HG03442 (cell line): ENCODE results near the gene BOC.

Experiments
- ATAC-seq: cut with Tn5 transposase; IDR thresholded peaks from one replicate; pipeline ENCODE4 v1.9.1; 2021; ENCODE audit warnings: mild to moderate bottlenecking, moderate library complexity; ENCODE audit not compliant: unreplicated experiment

Gene BOC

DNA sequence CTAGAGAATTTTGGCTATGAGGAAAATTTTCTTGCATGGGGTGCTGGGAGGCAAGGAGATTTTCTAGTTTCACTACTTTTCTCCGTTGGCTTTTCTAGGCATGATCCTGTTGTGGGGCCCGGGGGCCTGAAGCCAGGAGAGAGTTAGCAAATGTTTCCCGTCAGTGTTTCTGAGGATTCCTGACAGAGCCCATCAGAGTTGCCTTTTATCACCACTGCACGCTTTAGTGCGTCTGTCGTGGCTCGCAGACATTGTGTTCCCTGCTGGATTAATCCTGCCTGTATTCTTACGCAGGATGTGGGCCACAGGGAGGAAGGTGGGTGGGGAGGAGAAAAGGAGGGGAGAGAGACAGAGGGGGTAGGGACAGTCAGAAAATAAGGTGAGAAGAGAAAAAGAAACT is 18.1 kb upstream of the BOC start:
- no peak for ATAC-seq

GRCh38 chr3:113193719-113194118 is 17.6 kb upstream of the BOC start:
- ATAC-seq, result no peak

GRCh38 chr3:113194823-113195401 is 16.4 kb upstream of the BOC start:
- ATAC-seq, result no peak

- no peak for ATAC-seq
Measured at GRCh38 chr3:113200351-113200750, 11.0 kb upstream of the BOC start.

DNA sequence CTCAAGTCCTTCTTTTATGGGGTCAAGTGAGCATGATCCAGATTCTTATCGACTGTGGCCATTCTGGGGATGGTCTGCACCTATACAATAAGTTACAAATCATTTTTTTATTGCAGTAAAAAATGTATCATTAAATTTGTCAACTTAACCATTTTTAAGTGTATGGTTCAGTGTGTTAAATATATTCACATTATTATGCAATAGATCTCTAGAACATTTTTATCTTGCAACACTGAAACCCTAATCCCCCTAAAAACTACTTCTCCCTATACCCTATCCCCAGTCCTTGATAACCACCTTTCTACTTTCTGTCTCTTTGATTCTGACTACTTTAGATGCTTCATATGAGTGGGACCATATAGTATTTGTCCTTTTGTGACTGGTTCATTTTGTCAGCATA is 10.4 kb upstream of the BOC start:
- ATAC-seq, result no peak

GRCh38 chr3:113204371-113204770 is 7.0 kb upstream of the BOC start:
- no peak for ATAC-seq

DNA sequence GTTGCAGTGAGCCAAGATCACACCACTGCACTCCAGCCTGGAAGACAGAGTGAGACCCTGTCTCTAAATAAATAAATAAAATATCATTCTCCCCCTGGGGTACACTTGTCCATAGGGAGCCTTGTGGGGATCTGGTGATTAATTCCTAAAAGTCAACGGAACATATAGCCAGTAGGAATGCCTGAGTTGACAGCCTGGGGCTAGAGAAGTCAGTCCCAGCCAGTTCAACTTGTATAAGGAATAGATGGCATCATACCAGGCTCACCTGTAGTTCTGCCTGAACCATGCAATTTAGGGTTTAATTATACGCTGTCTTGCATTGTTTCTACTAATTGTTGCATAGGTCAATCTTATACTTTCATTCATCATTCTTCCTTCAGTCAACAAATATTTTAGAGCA is 5.9 kb upstream of the BOC start:
- no peak for ATAC-seq

- ATAC-seq, result no peak
Measured at GRCh38 chr3:113210604-113211329, 590 bp upstream of the BOC start.

DNA sequence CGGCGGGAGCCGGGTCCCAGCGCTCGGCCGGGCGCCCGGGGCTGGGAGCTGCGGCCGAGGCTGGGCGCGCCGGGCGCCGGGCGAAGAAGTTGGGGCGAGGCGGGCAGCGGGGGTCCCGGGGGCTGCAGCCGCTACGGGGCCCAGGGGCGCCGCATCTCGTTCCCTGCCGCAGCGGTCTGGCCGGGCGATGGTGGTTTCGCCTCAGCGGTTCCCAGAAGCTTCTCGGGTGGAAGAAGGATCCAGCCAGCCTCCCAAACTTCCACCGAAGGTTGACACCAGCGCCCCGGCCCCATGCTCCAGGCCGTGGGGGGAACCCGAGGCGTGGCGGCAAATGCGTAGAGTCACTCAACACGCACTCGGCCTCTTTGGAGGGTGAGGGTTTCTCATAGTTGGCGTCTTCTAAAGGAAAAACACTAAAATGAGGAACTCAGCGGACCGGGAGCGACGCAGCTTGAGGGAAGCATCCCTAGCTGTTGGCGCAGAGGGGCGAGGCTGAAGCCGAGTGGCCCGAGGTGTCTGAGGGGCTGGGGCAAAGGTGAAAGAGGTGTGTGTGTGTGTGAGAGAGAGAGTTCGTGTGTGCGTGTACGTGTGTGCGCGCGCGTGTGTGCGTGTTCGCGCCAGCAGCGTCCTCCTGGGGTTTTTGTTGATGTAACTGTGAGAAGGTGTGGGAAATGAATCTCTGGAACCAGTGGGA is 940 bp downstream of the BOC start:
- no peak for ATAC-seq

DNA sequence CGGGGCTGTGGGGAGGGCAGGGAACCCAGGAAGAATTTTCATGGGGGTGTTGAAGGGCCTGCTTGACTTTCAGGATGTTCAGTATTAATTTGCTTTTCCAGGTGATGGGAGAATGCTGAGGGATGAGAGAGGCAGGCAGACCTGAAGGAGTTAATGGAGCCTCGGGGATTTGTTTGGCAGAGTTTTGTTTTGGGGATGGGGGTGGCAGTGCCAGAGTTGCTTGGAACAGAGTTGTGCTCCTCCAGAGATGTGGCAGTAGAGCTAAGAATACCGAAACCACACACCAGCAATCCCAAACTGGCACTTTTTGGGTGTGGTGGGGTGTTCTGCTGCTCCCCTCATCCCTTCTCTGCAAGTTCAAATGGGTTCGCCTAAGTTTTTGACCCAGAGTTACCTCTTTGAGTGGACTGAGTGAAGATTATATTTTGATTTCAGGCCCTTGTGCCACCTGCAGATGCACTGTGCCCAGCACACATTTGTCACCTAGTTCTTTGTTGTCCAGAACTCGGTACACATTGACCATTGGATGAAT is 1.6 kb downstream of the BOC start:
- no peak for ATAC-seq

- ATAC-seq, result no peak
Measured at GRCh38 chr3:113213896-113214587, 2.7 kb downstream of the BOC start.

- no peak for ATAC-seq
Measured at GRCh38 chr3:113214917-113215595, 3.7 kb downstream of the BOC start.

DNA sequence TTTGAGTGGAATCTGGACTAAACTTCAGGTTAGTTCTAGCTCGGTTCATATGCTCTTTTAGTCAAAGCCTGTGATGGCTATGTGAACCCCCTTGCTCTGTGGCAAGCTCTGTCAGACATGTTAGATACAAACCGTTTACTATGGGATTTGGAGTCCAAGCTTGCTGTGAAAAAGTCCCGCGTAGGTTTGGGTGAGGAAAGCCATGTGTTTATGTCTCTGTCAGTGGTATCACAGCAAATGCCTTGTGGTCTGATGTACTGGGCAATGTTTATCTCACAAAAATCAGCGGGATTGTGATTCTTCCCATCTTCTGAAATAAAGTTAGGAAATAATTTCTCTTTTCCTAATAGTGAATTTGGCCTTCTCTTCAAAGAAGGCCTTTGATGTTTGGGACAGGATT is 5.0 kb downstream of the BOC start:
- ATAC-seq, result no peak

DNA sequence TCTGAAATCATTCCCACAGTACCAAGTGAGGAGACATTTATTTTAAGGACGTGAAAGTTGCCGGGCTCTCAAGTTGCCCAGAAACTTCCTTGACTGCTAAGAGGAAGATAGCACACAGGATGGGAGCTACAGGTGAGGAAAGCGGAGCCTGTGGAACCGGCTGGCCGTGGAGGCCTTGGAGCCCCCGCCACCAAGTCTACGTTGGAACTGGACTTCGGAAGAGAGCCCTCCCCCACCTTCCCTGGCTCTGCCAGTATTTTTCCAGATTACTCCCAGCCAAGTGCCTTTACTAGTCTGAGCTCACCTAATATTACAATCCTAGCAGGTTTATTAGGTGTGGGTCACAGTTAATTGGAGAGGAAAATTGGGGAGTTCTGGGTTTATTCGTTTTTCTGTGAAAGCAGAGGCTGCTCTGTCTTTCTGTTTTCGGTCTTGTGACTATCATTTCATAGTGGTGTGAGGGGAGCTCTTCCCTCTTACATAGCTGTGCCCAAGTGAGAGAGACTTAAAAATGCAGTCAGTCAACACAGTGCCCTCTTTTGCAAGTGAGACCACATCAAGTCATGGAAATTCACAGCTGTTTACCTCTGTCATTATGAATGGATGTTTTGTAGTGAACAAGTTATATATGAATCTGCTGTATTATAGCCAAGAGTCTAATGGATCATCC is 6.8 kb downstream of the BOC start:
- ATAC-seq, result no peak

GRCh38 chr3:113218681-113219045 is 7.3 kb downstream of the BOC start:
- no peak for ATAC-seq

GRCh38 chr3:113219605-113220300 is 8.4 kb downstream of the BOC start:
- no peak for ATAC-seq

- no peak for ATAC-seq
Measured at GRCh38 chr3:113220721-113221120, 9.4 kb downstream of the BOC start.

DNA sequence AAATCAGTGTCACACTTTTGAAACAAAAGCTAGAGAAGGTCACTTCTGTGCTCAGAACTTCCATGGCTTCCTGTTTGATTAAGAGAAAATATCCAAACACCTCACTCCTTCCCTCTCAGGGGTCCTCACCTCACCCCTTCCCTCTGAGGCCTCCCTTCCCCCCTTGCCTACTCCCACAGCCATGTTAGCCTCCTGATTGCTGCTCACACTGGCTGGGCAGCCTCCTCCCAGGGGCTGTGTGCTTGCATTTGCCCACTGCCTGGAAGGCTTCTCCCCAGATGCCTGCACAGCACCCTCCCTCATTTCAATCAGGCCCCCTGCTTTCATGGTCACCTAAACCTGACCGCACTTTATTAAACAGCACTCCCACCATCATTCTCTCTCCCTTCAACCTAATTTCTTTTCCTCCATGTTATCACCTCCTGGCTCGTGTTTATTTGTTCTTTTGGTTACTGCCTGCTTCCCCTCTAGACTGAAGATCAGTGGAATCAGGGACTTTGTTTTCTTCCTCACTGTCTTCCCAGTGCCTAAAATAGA is 10.4 kb downstream of the BOC start:
- no peak for ATAC-seq

GRCh38 chr3:113222451-113223086 is 11.2 kb downstream of the BOC start:
- no peak for ATAC-seq
